GM18517 (cell line): ENCODE results near the gene SLC16A12.
"Not testable (repeated sequence)": the region's sequence is repeated elsewhere in the genome, so short reads cannot be mapped to it uniquely, and the experiment has no call there.

ENCODE experiments used
- ATAC-seq: cut with Tn5 transposase; IDR thresholded peaks from one replicate; pipeline ENCODE4 v1.9.1; 2021; ENCODE audit warnings: mild to moderate bottlenecking, moderate library complexity; ENCODE audit not compliant: unreplicated experiment

SLC16A12 gene

GRCh38 chr10:89549510-89549909, 14.1 kb upstream of the SLC16A12 start:
- ATAC-seq = no peak

DNA sequence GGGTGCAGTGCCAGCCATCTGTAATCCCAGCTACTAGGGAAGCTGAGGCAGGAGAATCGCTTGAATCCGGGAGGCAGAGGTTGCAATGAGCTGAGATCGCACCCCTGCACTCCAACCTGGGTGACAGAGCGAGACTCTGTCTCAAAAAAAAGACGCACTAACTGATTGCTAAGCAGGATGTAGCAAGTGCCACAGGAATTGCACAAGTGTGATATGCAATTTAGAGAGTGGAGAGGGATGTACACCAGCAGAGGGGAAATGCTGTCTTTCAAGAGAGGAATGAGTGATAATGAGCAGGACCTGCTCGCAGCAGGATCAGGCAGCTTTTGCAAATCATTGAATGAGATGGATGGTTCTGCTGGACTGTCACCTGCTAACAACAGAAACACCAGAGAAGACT, 13.3 kb upstream of the SLC16A12 start:
- ATAC-seq = no peak

- no peak for ATAC-seq
These were observed 12.6 kb upstream of the SLC16A12 start for GRCh38 chr10:89547853-89548513.

DNA sequence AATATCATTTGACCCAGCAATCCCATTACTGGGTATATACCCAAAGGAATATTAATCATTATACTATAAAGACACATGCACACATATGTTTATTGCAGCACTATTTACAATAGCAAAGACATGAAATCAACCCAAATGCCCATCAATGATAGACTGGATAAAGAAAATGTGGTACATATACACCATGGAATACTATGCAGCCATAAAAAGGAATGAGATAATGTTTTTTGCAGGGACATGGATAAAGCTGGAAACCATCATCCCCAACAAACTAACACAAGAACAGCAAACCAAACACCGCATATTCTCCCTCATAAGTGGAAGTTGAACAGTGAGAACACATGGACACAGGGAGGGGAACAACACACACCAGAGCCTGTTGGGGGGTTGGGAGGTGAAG, 11.3 kb upstream of the SLC16A12 start:
- ATAC-seq = not testable (repeated sequence)

DNA sequence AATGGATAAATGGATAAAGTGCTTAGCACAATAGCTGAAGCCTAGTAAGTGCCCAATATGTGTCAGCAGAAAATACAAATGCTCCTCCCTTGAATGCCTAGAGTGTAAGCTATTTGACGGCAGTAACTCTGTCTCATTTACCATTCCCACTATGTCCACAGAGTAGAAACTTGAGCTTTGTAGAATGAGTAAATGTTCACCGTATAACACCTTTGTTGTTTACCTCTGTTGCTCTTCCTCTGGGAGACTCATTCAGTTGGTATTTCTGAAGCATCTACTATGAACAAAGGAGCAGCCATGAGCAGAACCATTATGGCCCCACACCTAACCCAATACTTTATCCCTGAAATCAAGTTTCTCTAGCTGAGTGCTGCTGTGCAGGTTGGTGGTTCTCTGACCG, 8.4 kb upstream of the SLC16A12 start:
- no peak for ATAC-seq

DNA sequence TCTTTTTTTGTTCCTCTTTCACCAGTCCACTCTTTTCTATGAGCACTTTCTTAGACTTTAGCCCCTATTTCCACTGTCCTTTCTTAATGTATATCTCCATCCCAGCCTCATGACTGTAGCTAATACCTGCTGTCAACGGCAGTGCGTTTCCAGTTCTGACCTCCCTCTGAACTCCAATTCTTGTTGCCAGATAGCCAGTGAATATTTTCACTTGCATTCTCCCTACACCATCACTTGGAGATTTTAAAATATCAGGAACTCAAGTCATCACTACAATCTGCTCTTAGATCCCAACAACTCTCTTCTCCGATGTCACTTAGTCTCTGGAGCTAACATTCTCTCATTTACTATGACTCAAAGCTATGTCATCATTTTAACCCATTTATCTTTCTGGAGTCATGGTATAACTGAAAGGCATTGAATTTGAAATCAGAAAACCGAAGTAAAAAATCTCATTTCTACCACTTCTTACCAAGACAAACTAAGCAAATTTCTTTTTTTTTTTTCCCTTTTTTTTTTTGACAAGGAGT, 5.1 kb upstream of the SLC16A12 start:
- no peak for ATAC-seq

- no peak for ATAC-seq
These were observed 2.0 kb upstream of the SLC16A12 start for GRCh38 chr10:89537364-89537763.

- ATAC-seq = no peak
These were observed 590 bp upstream of the SLC16A12 start for GRCh38 chr10:89536013-89536354.

DNA sequence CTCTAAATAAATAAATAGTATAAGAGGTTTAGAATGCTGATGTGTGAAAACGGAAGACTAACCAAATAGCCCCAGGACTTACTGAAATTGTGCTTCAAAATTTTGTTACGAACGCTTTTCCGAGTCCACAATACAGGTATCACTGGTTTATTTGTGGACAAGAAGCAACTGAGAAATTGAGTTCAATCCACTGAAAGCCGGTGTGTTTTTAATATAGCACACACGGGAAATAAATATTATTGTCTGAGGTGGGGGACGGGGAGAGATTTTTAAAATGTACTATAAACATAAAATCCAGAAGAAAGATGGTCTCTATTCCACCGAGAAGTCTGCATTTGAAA, 598 bp downstream of the SLC16A12 start:
- no peak for ATAC-seq

DNA sequence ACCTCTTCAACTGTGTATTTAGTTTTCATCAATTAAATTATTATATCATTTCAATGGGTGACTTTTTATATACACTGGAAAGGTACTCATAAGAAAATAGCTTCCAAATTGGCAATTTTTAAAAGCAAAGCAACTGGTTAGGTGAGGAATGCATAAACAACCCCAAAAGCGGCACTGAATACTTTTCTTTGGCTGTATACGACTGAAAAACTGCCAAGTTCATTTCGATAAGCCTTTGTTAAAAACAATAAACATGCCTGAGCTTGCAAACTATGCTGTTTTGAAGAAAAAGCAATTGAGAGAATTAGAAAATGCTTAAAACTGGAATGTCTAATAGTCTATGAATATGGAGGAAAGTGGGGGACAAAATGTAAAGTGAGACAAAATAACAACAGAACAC, 2.9 kb downstream of the SLC16A12 start:
- ATAC-seq = no peak

GRCh38 chr10:89531359-89531758, 4.0 kb downstream of the SLC16A12 start:
- no peak for ATAC-seq

DNA sequence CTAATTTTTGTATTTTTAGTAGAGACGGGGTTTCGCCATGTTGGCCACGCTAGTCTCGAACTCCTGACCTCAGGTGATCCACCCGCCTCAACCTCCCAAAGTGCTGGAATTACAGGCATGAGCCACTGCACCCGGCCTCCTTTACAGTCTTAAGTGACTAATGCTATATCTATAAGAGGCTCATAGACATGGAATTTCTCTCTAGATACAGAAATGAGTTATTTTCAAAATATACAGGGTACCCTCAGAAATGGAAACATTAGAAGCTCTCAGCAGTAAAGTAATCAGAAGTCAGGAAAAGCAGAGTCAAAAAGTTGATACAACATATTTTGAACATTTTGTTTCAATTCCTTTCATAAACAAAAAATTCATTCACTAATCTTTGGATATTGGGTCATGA, 5.7 kb downstream of the SLC16A12 start:
- ATAC-seq = not testable (repeated sequence)

DNA sequence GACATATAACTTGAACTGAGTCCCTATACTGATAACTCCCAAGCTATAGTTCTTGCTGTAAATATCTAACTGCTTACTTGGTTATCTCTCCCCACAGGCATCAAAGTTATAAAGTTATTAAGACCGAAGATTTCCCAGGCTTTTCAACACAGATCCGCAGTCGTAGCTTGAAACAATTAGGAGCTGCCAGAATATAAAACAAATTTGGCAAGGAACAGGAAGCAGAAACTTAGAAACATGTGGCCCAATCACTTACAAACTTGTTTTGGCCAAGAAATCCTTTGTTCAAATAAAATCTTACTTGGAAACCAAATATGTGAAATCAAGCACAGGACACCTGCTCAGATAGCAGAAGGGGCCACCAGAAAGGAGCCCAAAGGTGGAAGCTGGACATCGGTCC, 9.0 kb downstream of the SLC16A12 start:
- no peak for ATAC-seq

- no peak for ATAC-seq
These were observed 9.8 kb downstream of the SLC16A12 start for GRCh38 chr10:89525556-89525955.

DNA sequence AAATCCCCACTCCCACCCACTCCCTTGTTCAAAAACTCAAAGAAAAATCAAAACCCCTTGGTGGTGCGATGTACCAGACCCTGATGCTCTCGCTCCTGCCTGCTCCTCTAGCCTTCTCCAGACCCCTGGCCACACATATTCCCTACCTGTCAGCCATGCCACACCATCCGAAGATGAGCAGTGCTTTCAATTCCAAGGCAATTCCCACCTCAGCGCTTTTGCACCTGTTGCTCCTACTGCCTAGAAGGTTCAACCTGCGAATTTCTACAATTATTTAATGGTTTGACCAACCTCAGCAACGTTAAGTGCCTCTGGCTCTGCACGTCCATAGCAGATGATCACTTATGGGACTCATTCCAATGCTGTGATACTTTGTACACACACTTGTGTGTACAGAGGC, 11.1 kb downstream of the SLC16A12 start:
- ATAC-seq = no peak

- no peak for ATAC-seq
These were observed 12.1 kb downstream of the SLC16A12 start for GRCh38 chr10:89523274-89523673.

DNA sequence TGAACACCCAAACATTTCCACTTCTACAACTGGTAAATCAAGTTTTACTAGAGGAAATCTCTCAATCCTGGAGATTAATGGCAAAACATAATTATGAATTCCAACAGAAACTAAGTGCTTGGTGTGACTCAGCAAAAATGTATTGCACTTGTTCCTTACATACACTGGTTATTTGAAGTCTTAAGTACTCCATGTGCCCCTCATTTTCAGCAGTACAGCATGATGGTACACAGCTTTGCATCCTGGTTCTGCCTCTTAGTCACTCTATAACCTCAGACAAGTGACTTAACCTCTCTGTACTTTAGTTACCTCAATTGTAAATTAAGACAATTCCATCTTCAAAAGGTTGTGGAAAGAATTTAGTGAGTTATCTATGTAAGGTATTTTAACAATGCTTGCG, 12.9 kb downstream of the SLC16A12 start:
- no peak for ATAC-seq

DNA sequence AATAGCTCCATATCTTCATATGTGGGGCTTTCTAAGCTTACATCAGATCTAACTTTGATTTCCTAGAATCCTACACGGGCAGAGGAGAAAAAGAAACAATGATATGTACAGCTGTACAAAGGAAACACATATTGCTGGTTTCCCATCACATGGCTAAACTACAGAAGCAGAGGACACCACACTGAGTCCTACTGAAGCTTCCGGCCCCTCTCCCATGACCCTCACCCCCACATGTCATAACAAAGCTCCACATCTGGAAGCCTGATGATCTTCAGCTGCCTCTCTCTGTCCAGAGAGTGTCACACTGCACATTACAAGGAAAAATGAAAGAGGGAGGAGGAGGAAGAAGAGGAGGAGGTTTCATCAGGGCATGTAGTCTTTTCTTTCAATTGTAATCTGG, 14.0 kb downstream of the SLC16A12 start:
- ATAC-seq = no peak

DNA sequence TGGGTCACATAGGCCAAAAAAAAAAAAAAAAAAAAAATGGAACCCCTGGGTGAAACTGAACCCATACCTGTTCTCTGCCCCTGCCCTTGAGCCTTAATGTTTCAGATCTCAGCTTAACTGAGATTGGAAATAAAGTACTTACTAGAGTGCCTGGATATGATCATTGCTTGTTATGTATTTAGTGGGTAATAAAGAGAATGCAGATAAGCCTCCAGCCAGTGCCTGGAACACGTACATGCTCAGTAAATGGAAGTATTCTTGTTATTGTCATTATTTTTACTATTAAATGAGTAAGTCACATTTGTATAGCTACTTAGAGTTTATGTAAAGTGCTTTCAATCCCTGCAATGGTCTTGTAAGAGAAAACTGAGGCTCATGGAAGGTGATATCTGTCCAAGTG, 14.7 kb downstream of the SLC16A12 start:
- ATAC-seq = no peak

GRCh38 chr10:89518876-89519842, 16.2 kb downstream of the SLC16A12 start:
- no peak for ATAC-seq

DNA sequence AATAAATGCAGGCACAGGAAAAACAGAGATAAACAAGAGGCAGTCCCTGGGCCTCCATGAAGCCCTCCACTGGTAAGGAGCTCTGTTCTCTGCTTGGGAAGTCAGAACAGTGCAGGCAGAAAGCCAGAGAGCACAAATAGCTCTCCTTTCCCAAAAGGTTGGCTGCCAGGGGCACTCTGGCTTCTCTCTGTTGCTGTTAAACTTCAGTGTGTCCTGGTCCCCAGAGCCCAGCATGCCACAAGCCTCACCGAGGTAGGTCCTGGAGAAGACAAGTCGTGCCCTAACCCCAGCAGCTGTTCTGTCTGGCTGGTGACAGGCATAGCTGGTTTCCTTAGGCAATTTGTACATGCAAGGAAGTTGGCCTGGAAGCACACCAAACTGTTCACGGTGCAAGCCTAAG, 17.3 kb downstream of the SLC16A12 start:
- no peak for ATAC-seq

- no peak for ATAC-seq
These were observed 19.1 kb downstream of the SLC16A12 start for GRCh38 chr10:89516149-89516832.
